ENCODE results near the gene ATP6V1A.

ATP6V1A gene

DNA sequence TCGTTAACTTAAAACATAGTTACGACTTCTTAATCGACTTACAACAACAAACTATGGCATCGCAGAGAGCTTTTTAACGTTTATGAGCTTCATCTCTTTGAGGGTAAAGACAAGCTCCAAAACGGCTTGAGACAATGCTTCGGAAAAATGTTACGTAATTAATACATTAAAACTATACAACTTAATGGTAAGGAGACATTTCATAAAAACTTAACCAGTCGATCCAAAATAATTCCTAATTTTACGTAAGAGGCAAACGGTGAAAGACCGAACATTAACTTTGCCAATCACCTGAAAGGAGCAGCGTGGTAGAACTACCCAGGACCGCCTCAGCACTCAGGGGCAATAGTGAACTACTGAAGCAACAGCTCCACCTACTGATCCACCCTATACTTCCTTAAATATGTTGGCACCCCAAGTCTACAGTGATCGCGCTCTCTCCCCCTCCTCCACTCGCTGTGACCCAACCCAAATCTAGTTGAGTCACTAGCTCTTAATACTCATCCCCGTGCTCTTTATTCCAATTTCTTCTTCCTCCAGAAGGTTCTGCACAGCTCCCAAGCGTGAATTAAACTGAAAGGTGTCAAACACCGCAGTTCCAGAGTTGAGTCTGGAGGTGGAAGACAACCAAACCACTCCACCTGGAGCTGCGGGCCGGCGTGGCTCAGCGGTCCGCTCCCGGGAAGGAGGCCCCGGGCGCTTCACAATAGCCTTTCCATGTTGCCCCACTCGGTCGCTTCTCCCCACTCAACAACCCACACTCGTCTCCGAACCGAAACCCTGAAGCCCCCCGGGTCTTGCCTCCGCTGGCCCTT is 1.7 kb upstream of the ATP6V1A start:
- DNase-seq (ENCODE audit: low read depth, low spot score), result peak; percentile 84

DNA sequence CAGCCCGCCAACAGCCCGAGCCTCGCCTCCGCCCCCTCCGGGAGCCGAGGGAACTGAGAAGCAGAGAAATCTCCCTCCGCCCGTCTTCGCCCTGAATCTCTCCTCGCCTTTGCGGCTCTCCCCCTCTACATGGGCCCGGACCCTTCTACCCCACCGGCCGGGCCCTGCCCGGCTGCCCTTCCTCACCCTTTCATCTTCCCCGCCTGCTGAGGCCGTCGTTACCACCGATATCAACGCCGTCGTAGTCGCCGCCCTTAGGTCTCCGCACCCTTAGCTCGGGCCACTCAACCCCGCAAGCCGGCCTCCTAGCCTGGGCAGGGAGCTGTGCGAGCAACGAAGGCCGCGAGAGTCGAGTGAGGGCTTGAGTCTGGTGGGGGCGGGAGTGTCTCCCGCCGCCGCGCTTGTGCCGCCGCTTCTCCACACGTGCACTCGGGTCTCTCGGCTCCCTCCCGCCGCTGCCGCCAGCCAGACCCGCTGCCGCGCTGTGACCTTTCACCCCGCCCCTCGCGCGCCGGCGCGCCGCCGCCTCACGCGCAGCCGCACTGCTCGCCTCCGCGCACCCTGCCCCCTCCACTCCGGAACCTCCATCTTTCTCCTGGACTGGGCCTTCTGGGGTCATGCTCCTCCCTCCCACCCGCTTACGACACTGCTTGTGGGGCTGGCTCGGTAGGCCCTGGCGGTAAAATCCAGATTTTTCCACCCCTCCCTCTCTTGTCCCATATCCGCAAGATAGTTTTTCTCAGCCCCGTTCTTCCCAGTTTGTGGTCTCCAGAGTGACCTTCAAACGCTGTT is 883 bp upstream of the ATP6V1A start, which contains the start of gene NAA50:
Gene NAA50, minus strand, starts transcription at position 494 of the 792 bp plus-strand sequence. Its CDS starts 300 bp downstream, at position 194.
- DNase-seq (ENCODE audit: low read depth, low spot score), result peak; percentile 88
- peak within 1 kb of the TSS; percentile 98 for H3K4me3 ChIP-seq (ENCODE audit: low read length)

More for the DNA sequence above, 1.7 kb upstream of the ATP6V1A start:
- peak overlapping the region; percentile 98 for H3K4me3 ChIP-seq (ENCODE audit: low read length)

DNA sequence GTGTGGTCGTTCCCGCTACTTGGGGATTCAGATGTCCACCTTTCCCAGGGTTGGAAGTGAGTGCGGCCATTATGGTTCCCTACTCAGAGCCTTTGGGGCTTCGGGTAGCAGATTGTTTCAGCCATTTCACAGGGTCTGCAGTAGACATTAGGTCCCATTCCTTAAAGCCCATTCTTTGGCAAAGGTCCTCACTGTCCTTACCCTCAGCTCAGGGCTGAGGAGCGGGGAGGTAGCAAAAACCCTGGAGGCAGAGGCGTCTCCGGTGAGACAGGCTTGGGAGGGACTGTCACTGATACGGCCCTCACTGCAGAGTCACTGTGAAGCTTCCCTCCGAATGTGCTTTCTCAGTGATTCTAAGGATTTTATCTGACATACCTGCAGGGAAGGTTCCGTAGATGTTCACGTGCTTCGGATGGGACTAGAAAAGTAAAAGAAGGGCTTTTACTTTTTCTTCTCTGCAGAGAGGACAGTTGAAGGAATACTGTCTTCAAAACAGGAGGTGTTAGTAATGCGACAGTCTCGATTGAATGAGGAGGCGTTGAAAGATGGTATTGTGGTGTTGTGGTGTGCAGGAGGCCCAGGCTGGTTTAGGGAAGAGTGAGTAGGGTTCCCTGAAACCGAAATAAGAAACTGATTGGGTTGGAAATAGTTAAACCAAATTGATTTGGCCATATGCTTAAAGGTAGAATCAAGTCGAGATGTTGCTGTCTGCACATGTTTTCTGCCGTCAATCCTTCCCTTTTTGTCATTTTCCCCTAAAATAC is 630 bp downstream of the ATP6V1A start:
- peak overlapping the region; percentile 98 for H3K4me3 ChIP-seq (ENCODE audit: low read length)
- DNase-seq (ENCODE audit: low read depth, low spot score), result no peak

DNA sequence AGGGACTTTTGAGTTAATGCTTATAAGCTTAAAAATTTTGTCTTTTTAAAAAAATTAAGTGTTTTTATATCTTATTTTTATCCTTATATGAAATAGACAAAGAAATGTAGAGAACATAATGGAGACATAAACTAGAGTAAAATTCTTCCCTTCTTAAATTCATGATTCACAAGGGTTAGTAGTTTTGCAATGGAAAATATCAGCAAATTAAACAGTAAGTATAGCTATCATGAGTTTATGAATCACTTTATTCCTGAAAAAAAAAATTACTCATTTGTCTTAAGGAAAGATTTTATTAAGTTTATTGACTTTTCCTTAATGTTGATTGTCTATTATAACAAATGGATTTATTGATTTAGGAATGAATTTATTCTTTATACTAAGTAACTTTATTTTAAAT is 4.3 kb downstream of the ATP6V1A start:
- no peak overlapping the region for H3K4me3 ChIP-seq (ENCODE audit: low read length)
- no peak for DNase-seq (ENCODE audit: low read depth, low spot score)

DNA sequence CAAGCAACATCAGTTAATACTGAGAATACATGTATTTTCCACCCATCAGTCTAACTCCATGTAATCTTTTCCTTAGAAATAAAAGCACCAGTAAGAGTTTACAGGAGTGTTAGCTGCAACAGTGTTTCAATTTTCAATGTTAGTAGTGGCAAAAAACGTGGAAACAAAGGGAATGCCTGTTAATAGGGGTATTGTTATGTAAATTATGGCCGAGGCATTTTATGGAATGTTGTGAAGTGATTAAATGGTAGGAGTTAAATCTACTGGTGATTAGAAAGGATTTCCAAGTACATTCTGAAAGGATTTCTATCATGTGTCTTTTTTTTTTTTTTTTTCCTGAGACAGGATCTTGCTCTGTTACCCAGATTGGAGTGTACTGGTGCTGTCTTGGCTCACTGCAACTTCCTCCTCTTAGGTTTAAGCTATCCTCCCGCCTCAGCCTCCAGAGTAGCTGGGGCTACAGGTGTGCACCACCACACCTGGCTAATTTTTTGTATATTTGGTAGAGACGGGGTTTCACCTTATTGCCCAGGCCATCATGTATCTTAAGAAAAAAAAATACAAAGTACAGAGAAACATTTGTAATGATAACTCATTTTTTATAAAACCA is 6.6 kb downstream of the ATP6V1A start:
- no peak overlapping the region for H3K4me3 ChIP-seq (ENCODE audit: low read length)

GRCh38 chr3:113754494-113755159 is 7.8 kb downstream of the ATP6V1A start:
- no peak for DNase-seq (ENCODE audit: low read depth, low spot score)

More for the DNA sequence above, 6.6 kb downstream of the ATP6V1A start:
- no peak for DNase-seq (ENCODE audit: low read depth, low spot score)

DNA sequence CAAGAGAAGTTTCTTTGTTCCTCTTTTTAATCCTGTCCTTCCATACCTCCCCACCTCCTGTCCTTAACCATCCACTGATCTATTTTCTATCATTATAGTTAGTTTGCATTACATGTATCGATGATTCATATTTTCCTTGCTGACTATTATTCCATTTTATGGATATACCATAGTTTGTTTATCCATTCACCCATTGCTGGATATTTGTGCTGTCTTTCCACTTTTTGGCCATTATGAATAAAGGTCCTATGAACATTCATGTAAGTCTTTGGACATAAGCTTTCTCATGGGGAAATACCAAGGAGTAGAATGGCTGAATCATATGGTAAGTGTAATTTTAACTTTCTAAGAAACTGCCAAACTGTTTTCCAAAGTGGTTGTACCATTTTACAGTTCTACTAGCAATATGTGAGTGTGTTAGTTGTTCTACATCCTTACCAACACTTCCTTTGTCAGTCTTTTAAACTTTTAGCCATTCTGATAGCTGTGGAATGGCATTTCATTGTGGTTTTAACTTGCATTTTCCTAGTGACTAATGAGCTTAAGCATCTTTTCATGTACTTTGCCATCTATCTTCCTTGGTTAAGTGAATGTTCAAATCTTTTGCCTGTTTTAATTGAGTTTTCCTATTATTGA is 11.7 kb downstream of the ATP6V1A start:
- no peak for DNase-seq (ENCODE audit: low read depth, low spot score)
- H3K4me3 ChIP-seq (ENCODE audit: low read length), result no peak overlapping the region

More at GRCh38 chr3:113754494-113755159, 7.8 kb downstream of the ATP6V1A start:
- H3K4me3 ChIP-seq (ENCODE audit: low read length), result no peak overlapping the region

GRCh38 chr3:113764698-113765097 is 17.9 kb downstream of the ATP6V1A start:
- no peak overlapping the region for H3K4me3 ChIP-seq (ENCODE audit: low read length)
- DNase-seq (ENCODE audit: low read depth, low spot score), result no peak

GRCh38 chr3:113769551-113769950 is 22.7 kb downstream of the ATP6V1A start:
- DNase-seq (ENCODE audit: low read depth, low spot score), result no peak
- H3K4me3 ChIP-seq (ENCODE audit: low read length), result no peak overlapping the region

- no peak overlapping the region for H3K4me3 ChIP-seq (ENCODE audit: low read length)
- DNase-seq (ENCODE audit: low read depth, low spot score), result no peak
Observed at GRCh38 chr3:113771993-113772392, 25.2 kb downstream of the ATP6V1A start.

GRCh38 chr3:113773381-113773780 is 26.5 kb downstream of the ATP6V1A start:
- DNase-seq (ENCODE audit: low read depth, low spot score), result no peak

DNA sequence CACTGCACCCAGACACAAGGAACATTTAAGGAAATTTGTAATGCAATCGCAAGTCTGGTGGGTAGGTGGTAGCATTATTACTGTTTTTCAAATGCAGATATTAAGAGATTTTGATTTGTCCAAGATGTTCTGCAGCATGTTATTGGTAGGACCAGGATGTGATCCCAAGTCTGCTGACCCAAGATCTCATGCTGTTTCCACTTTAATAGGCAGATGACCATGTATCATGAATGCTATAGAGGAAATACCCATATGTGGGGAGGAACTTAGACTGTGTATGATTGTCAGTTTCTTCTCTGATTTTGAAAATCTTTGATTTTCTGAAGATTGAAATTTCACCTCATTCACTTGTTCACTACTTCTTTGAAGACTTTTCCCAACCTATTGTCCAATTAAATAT is 28.7 kb downstream of the ATP6V1A start:
- no peak for DNase-seq (ENCODE audit: low read depth, low spot score)

More at GRCh38 chr3:113773381-113773780, 26.5 kb downstream of the ATP6V1A start:
- no peak overlapping the region for H3K4me3 ChIP-seq (ENCODE audit: low read length)

GRCh38 chr3:113776564-113776963 is 29.7 kb downstream of the ATP6V1A start:
- DNase-seq (ENCODE audit: low read depth, low spot score), result no peak
- H3K4me3 ChIP-seq (ENCODE audit: low read length), result no peak overlapping the region

More for the DNA sequence above, 28.7 kb downstream of the ATP6V1A start:
- no peak overlapping the region for H3K4me3 ChIP-seq (ENCODE audit: low read length)

DNA sequence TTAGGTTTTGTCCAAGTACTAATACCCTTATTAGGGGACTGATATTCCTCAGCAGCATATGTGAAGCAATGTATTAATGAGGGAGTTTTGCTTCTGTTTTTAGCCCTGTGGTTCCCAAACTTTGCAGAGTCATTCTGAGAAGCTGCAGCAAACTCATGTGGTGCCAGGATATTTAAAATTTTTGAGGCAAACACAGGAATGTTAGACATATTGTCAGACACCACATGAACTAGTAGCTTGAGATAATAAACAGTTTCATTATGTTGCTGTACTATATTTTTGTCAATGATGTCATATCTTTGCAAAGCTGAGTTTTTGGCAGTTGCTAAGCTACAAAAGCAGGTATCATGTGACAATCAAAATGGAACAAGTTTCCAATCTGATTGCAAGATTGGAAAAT is 36.6 kb downstream of the ATP6V1A start:
- no peak overlapping the region for H3K4me3 ChIP-seq (ENCODE audit: low read length)
- no peak for DNase-seq (ENCODE audit: low read depth, low spot score)

- no peak overlapping the region for H3K4me3 ChIP-seq (ENCODE audit: low read length)
- no peak for DNase-seq (ENCODE audit: low read depth, low spot score)
Observed at GRCh38 chr3:113783980-113784379, 37.1 kb downstream of the ATP6V1A start.

DNA sequence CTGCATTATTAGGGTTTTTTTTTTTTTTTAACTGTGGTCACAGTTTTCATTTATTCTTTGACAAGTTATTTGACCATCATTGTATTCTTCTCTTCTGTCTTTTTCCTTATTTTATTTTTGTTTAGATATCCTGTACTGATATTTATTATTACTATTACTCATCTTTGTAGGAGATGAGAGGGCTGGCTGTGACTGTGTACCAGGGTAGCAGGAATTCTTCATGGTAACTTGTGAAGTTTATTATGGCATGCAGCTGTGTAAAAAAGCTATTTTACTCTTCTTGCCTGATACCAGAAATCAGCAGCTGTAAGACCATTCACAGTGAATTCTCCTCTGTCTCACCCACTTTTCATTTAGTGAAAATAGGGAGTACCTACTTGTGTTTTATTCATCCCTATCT is 44.5 kb downstream of the ATP6V1A start:
- H3K4me3 ChIP-seq (ENCODE audit: low read length), result no peak overlapping the region
- no peak for DNase-seq (ENCODE audit: low read depth, low spot score)

DNA sequence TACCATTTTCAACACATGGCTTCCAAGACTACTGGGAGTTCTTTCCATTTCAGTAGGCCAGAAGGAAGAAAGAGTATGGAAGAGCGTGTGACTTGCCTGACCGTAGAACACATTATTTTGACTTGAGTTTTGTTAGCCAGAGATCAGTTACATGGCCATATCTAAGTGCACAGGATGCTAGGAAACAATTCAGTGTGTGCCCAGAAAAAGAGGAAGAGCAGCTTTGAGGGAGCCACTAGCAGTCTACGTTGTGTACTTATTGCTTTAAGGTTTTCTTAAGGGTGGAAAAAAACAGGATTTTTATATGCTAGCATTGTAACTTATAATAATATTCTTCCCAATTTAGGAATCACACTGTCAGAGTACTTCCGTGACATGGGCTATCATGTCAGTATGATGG is 47.7 kb downstream of the ATP6V1A start:
- H3K4me3 ChIP-seq (ENCODE audit: low read length), result no peak overlapping the region
- no peak for DNase-seq (ENCODE audit: low read depth, low spot score)

DNA sequence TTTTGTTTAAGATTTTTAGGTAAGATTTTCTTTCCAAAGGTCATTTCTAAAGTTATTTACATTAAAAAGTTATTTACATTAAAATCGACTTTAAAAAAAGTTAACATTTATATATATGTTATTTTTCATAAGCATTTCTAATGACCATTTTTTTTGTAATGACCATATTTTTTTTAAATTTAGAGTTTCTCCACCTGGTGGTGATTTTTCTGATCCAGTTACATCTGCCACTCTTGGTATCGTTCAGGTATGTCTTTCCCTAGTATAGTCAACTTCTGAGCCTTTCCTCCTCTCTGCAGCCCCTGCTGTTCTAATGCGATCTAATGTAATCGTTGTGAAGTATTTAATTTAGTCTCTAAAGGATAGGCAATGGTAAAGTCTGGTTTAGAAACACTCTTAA is 48.9 kb downstream of the ATP6V1A start:
- DNase-seq (ENCODE audit: low read depth, low spot score), result no peak
- no peak overlapping the region for H3K4me3 ChIP-seq (ENCODE audit: low read length)

Data from Jurkat, Clone E6-1 (cell line).